WTC11 (cell line): ENCODE data around the gene HLF. TPM values are rescaled to one million over a fixed set of nuclear protein-coding genes. Genes with fewer than 3 reads are reported as not detected.

Source experiments
- ATAC-seq: fragments of 200-7000 bp; cut with Tn5 transposase; 2 replicates; pipeline ENCODE4 v1.10.0; 2021; ENCODE audit warnings: mild to moderate bottlenecking, moderate library complexity
- CTCF ChIA-PET: fragments of 300-600 bp; sonication (Branson Sonifier 250); formaldehyde crosslinking; loops from one replicate; lab custom pipeline; 2021; ENCODE audit warnings: antibody characterized with exemption; lab: Charles Lee
- POLR2A ChIA-PET: fragments of 350-600 bp; sonication (Branson Sonifier 250); formaldehyde crosslinking; loops from one replicate; lab custom pipeline; 2021; ENCODE audit warnings: antibody characterized with exemption; lab: Charles Lee
- DNase-seq: peaks from one replicate; pipeline ENCODE4 v3.0.0; 2021; ENCODE audit warnings: low spot score
- H3K27ac Mint-ChIP-seq: 2 replicates; pipeline ENCODE4 v1.8.0; 2021; ENCODE audit warnings: mixed read lengths
- H3K27me3 Mint-ChIP-seq: 2 replicates; pipeline ENCODE4 v1.8.0; 2021; ENCODE audit warnings: low read depth, mild to moderate bottlenecking, moderate library complexity, mixed read lengths
- H3K36me3 Mint-ChIP-seq: 2 replicates; pipeline ENCODE4 v1.8.0; 2021; ENCODE audit warnings: mixed read lengths
- H3K4me1 Mint-ChIP-seq: 2 replicates; pipeline ENCODE4 v1.8.0; 2022; ENCODE audit warnings: mixed read lengths
- H3K4me3 Mint-ChIP-seq: 2 replicates; pipeline ENCODE4 v1.8.0; 2021; ENCODE audit warnings: mild to moderate bottlenecking, moderate library complexity, mixed read lengths
- H3K9me3 Mint-ChIP-seq: 2 replicates; pipeline ENCODE4 v1.8.0; 2021; ENCODE audit warnings: mixed read lengths
- FOXK1 ChIP-seq: sonication (generic); formaldehyde crosslinking; IDR thresholded peaks from 2 replicates; pipeline ENCODE4 v1.8.0; 2022; ENCODE audit warnings: mild to moderate bottlenecking, moderate library complexity, missing genetic modification reagents
- JAZF1 ChIP-seq: fragments of 250-450 bp; sonication (Bioruptor Pico); IDR thresholded peaks from 2 replicates; pipeline ENCODE4 v1.9.0; 2021; ENCODE audit warnings: moderate library complexity, mild to moderate bottlenecking, inconsistent platforms
- MLX ChIP-seq: sonication (generic); formaldehyde crosslinking; IDR thresholded peaks from 2 replicates; pipeline ENCODE4 v1.8.1; 2023; ENCODE audit warnings: mild to moderate bottlenecking, missing genetic modification reagents, moderate library complexity
- NFE2L1 ChIP-seq: sonication (generic); formaldehyde crosslinking; IDR thresholded peaks from 2 replicates; pipeline ENCODE4 v1.8.1; 2023; ENCODE audit warnings: missing genetic modification reagents
- SOX15 ChIP-seq: fragments of 250-450 bp; sonication (Bioruptor Pico); IDR thresholded peaks from 2 replicates; pipeline ENCODE4 v1.9.0; 2021; ENCODE audit warnings: mild to moderate bottlenecking
- TEAD1 ChIP-seq: sonication (generic); formaldehyde crosslinking; IDR thresholded peaks from 2 replicates; pipeline ENCODE4 v1.8.0; 2022; ENCODE audit warnings: mild to moderate bottlenecking, missing genetic modification reagents
- ZBTB21 ChIP-seq: sonication (generic); formaldehyde crosslinking; IDR thresholded peaks from 2 replicates; pipeline ENCODE4 v1.8.1; 2023; ENCODE audit warnings: mild to moderate bottlenecking, missing genetic modification reagents, borderline replicate concordance
- ZMAT4 ChIP-seq: fragments of 250-450 bp; sonication (Bioruptor Pico); IDR thresholded peaks from 2 replicates; pipeline ENCODE4 v1.9.0; 2021; ENCODE audit warnings: mild to moderate bottlenecking
- ZNF138 ChIP-seq: sonication (generic); formaldehyde crosslinking; conservative IDR thresholded peaks from 2 replicates; pipeline ENCODE4 v1.8.1; 2022; ENCODE audit warnings: mild to moderate bottlenecking, moderate library complexity, missing genetic modification reagents
- ZNF317 ChIP-seq: sonication (generic); formaldehyde crosslinking; IDR thresholded peaks from 2 replicates; pipeline ENCODE4 v1.8.1; 2023; ENCODE audit warnings: low read depth, mild to moderate bottlenecking, moderate library complexity, missing genetic modification reagents, borderline replicate concordance
- ZNF396 ChIP-seq: fragments of 250-450 bp; sonication (Bioruptor Pico); IDR thresholded peaks from 2 replicates; pipeline ENCODE4 v1.8.0; 2021; ENCODE audit warnings: mild to moderate bottlenecking, moderate library complexity, borderline replicate concordance
- ZNF416 ChIP-seq: fragments of 250-450 bp; sonication (Bioruptor Pico); IDR thresholded peaks from 2 replicates; pipeline ENCODE4 v1.9.0; 2021; ENCODE audit warnings: mild to moderate bottlenecking, inconsistent platforms
- ZNF532 ChIP-seq: fragments of 250-450 bp; sonication (Bioruptor Pico); IDR thresholded peaks from 2 replicates; pipeline ENCODE4 v1.9.0; 2021; ENCODE audit warnings: mild to moderate bottlenecking, borderline replicate concordance
- ZNF671 ChIP-seq: fragments of 250-450 bp; sonication (Bioruptor Pico); IDR thresholded peaks from 2 replicates; pipeline ENCODE4 v1.8.0; 2021; ENCODE audit warnings: mild to moderate bottlenecking
- total RNA-seq: library from RNA; stranded (reverse); gene quantifications from 3 replicates; pipeline ENCODE4 v1.2.3, GENCODE V29; 2021
- TF ChIP-seq, protein P1 (sequence below): fragments of 250-450 bp; sonication (Bioruptor Pico); IDR thresholded peaks from 2 replicates; pipeline ENCODE4 v1.9.0; 2021; ENCODE audit warnings: moderate library complexity, mild to moderate bottlenecking, inconsistent platforms, borderline replicate concordance
- TF ChIP-seq, protein P2 (sequence below): sonication (generic); formaldehyde crosslinking; IDR thresholded peaks from 2 replicates; pipeline ENCODE4 v1.8.1; 2023; ENCODE audit warnings: mild to moderate bottlenecking, moderate library complexity, missing genetic modification reagents
- TF ChIP-seq, protein P3 (sequence below): sonication (generic); formaldehyde crosslinking; IDR thresholded peaks from 2 replicates; pipeline ENCODE4 v1.8.1; 2022; ENCODE audit warnings: low read depth, mild to moderate bottlenecking, moderate library complexity, missing genetic modification reagents, borderline replicate concordance
- TF ChIP-seq, protein P4 (sequence below): sonication (generic); formaldehyde crosslinking; IDR thresholded peaks from 2 replicates; pipeline ENCODE4 v1.8.1; 2023; ENCODE audit warnings: mild to moderate bottlenecking, missing genetic modification reagents

HLF gene
- total RNA-seq, 1 experiment from 2014 or later = 0.31 TPM

GRCh38 chr17:55233840-55234239 is 30.9 kb upstream of the HLF start:
- H3K36me3 Mint-ChIP-seq = no peaks in the 10 kb centered on the region
- CTCF ChIA-PET = no interaction called here
- DNase-seq = no peak
- no peak for ATAC-seq
- no peak overlapping the region for H3K27ac Mint-ChIP-seq
- H3K27me3 Mint-ChIP-seq = peaks cover 28% of the 10 kb centered on the region
- H3K4me3 Mint-ChIP-seq = no peak overlapping the region
- no peaks in the 10 kb centered on the region for H3K9me3 Mint-ChIP-seq
- TF ChIP-seq MLX (CRISPR knock-in tag) = no peak
- no peak for TF ChIP-seq JAZF1 (CRISPR knock-in tag)
- no peak for TF ChIP-seq ZNF532 (CRISPR knock-in tag)
- no peak for TF ChIP-seq ZNF671 (CRISPR knock-in tag)
- TF ChIP-seq ZNF416 (CRISPR knock-in tag) = no peak
- TF ChIP-seq, protein P1, sequence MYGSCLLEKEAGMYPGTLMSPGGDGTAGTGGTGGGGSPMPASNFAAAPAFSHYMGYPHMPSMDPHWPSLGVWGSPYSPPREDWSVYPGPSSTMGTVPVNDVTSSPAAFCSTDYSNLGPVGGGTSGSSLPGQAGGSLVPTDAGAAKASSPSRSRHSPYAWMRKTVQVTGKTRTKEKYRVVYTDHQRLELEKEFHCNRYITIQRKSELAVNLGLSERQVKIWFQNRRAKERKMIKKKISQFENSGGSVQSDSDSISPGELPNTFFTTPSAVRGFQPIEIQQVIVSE (CRISPR knock-in tag) = no peak
- TF ChIP-seq, all 79 proteins: peak for 0
- peaks cover 14% of the 10 kb centered on the region for H3K4me1 Mint-ChIP-seq
- POLR2A ChIA-PET = no interaction called here

DNA sequence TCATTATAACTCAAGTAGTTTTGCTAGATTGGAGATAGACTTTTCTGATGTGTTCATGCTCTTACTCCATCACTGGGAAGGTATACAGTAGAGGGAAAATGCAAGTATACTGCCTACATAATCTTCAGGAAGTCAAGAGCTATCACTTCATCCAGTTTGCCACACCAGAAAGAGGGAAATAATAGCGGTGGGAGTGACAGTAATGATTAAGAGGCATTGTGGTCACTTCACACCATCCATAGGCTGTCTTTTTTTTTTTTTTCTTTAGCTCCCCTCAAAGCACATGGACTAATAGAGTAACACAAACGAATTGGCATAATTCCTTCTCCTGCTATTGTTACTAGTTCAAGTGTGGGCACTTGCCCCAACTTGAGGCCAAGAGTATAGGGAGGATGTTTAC is 28.4 kb upstream of the HLF start:
- no peak for DNase-seq
- no peak for TF ChIP-seq ZBTB21
- no peak for TF ChIP-seq SOX15 (CRISPR knock-in tag)
- TF ChIP-seq, protein P2, sequence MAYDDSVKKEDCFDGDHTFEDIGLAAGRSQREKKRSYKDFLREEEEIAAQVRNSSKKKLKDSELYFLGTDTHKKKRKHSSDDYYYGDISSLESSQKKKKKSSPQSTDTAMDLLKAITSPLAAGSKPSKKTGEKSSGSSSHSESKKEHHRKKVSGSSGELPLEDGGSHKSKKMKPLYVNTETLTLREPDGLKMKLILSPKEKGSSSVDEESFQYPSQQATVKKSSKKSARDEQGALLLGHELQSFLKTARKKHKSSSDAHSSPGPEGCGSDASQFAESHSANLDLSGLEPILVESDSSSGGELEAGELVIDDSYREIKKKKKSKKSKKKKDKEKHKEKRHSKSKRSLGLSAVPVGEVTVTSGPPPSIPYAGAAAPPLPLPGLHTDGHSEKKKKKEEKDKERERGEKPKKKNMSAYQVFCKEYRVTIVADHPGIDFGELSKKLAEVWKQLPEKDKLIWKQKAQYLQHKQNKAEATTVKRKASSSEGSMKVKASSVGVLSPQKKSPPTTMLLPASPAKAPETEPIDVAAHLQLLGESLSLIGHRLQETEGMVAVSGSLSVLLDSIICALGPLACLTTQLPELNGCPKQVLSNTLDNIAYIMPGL (CRISPR knock-in tag) = no peak
- TF ChIP-seq, all 79 proteins: peak for 0
- POLR2A ChIA-PET = no interaction called here
- peaks cover 17% of the 10 kb centered on the region for H3K4me1 Mint-ChIP-seq
- CTCF ChIA-PET = interaction anchor here (0.8 to 2.9 kb wide), 3 partner anchors 27 to 112 kb away, joined by 3 to 18 read pairs (median 6); no protein-coding TSS in a partner anchor
- peaks cover 34% of the 10 kb centered on the region for H3K27me3 Mint-ChIP-seq
- no peak overlapping the region for H3K4me3 Mint-ChIP-seq
- H3K27ac Mint-ChIP-seq = no peak overlapping the region
- no peaks in the 10 kb centered on the region for H3K9me3 Mint-ChIP-seq
- H3K36me3 Mint-ChIP-seq = no peaks in the 10 kb centered on the region
- ATAC-seq = no peak

DNA sequence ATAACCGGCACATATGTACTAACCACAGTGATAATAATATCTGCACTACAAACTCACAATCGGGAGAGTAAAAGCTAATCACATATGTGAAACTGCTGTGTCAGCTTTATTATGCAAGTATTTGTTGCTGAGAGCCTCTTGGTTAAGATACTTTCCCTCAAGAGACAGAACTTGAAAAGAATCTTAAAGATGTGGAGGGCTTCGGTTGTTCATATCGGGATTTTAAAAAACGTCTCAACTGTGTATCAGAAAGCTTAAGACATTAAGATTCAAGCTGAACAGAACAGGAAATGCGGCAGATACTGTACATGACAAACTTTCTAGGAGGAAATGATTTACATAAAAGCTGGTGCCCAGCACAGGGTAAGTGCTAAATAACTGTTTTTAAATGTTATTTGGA is 27.5 kb upstream of the HLF start:
- Mint-ChIP-seq H3K4me1 (peaks cover 17% of the 10 kb centered on the region), H3K27me3 (peaks cover 37% of the 10 kb centered on the region), H3K9me3 (peaks cover 4% of the 10 kb centered on the region; the same call in 1 of the 2 replicates), H3K36me3 (no peaks in the 10 kb centered on the region), H3K4me3 (no peak overlapping the region), H3K27ac (no peak overlapping the region)
- CTCF ChIA-PET = interaction anchor here (0.6 to 2.9 kb wide), 7 partner anchors 13 to 111 kb away, joined by 3 to 18 read pairs (median 3); partner anchors contain the start of gene HLF
- POLR2A ChIA-PET = no interaction called here
- TF ChIP-seq, protein P2 (CRISPR knock-in tag) = no peak
- no peak for TF ChIP-seq TEAD1 (CRISPR knock-in tag)
- TF ChIP-seq NFE2L1 = no peak
- TF ChIP-seq FOXK1 = no peak
- TF ChIP-seq ZNF317 (CRISPR knock-in tag) = no peak
- no peak for TF ChIP-seq ZNF138 (CRISPR knock-in tag)
- TF ChIP-seq, protein P3, sequence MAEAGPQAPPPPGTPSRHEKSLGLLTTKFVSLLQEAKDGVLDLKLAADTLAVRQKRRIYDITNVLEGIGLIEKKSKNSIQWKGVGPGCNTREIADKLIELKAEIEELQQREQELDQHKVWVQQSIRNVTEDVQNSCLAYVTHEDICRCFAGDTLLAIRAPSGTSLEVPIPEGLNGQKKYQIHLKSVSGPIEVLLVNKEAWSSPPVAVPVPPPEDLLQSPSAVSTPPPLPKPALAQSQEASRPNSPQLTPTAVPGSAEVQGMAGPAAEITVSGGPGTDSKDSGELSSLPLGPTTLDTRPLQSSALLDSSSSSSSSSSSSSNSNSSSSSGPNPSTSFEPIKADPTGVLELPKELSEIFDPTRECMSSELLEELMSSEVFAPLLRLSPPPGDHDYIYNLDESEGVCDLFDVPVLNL (CRISPR knock-in tag) = no peak
- no peak for TF ChIP-seq ZMAT4
- TF ChIP-seq, protein P4, sequence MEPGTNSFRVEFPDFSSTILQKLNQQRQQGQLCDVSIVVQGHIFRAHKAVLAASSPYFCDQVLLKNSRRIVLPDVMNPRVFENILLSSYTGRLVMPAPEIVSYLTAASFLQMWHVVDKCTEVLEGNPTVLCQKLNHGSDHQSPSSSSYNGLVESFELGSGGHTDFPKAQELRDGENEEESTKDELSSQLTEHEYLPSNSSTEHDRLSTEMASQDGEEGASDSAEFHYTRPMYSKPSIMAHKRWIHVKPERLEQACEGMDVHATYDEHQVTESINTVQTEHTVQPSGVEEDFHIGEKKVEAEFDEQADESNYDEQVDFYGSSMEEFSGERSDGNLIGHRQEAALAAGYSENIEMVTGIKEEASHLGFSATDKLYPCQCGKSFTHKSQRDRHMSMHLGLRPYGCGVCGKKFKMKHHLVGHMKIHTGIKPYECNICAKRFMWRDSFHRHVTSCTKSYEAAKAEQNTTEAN (CRISPR knock-in tag) = no peak
- no peak for TF ChIP-seq ZNF396 (CRISPR knock-in tag)
- no peak for DNase-seq
- ATAC-seq = no peak
